ENCODE results near the gene SETD5. TPM values are rescaled to one million over a fixed set of nuclear protein-coding genes. Genes with fewer than 3 reads are reported as not detected.

Gene SETD5
- total and polyA plus RNA-seq, 2 of the 4 experiments (the other 2 are of a cell fraction), result 42.7 to 62.9 TPM

DNA sequence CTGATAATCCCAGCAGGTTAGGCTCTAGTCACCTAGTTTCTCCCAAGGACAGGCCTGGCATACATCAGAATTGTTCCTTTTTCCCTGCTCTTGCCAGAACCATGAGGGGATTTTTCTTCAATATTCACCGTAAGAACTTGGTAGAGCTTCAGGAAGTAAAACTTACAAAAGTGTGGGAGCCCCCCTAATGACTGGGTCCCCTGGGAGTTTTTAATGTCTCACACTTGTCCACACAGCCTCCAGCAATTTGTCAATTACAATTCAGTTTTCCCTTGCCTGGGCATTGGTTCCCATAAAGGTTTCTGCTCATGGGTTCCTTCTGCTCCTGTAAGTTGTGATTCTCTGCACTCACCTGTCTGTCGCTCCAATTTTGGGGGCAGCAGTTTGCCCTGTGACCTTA is 127.7 kb downstream of the SETD5 start:
- no CpG with 5 or more reads among the region's 2 CpGs for WGBS, 2 experiments (ENCODE audit: extremely low coverage in 2 of 2, insufficient read length in 1 of 2)
- in situ Hi-C loops (cut with MboI; ENCODE audit: low sequenced_read_pairs), result no loop called here
- H3K4me2 ChIP-seq (ENCODE audit: low read depth, low read length), result no peak overlapping the region

More for the DNA sequence above, 127.7 kb downstream of the SETD5 start:
- no peak overlapping the region for H2BK5ac ChIP-seq (ENCODE audit: low read depth, low read length, poor library complexity, severe bottlenecking)
- DNase-seq (no peak), ATAC-seq (ENCODE audit: low read depth) (no peak)
- no TSS peak for BruUV-seq (replicated peaks)
- H3K27ac ChIP-seq (ENCODE audit: insufficient read depth, low read length), result no peak overlapping the region
- CTCF ChIA-PET, result no interaction called here
- no peaks in the 10 kb centered on the region for H3K4me1 ChIP-seq (ENCODE audit: control insufficient read depth, insufficient read depth, low read length)
- H3K9ac ChIP-seq (ENCODE audit: low read depth, low read length), result no peak overlapping the region
- H3K4ac ChIP-seq (ENCODE audit: low read depth, low read length), result no peak overlapping the region
- peaks cover 1% of the 10 kb centered on the region; the same call in 1 of the 2 replicates for H3K27me3 ChIP-seq (ENCODE audit: control insufficient read depth, insufficient read depth, low read length)
- no peak overlapping the region for H3K4me3 ChIP-seq (ENCODE audit: insufficient read depth, low read depth, low read length)
- no peaks in the 10 kb centered on the region for H3K9me1 ChIP-seq (ENCODE audit: insufficient read depth, low read length)
- H3K18ac ChIP-seq (ENCODE audit: low read depth, low read length), result no peak overlapping the region
- H3K23ac ChIP-seq (ENCODE audit: low read depth, low read length), result no peak overlapping the region
- H2AK5ac ChIP-seq (ENCODE audit: low read depth, low read length), result no peak overlapping the region
- POLR2A ChIA-PET (ENCODE audit: unreplicated experiment), result no interaction called here
- no peaks in the 10 kb centered on the region for H3K36me3 ChIP-seq (ENCODE audit: control insufficient read depth, insufficient read depth, low read length)
- intact Hi-C loops (cut with micrococcal nuclease) (no loop called here), dilution Hi-C loops (cut with HindIII; ENCODE audit: low sequenced_read_pairs, unreplicated experiment) (no loop called here)
- H2BK20ac ChIP-seq (ENCODE audit: low read depth, low read length), result no peak overlapping the region
- no peak overlapping the region for H4K8ac ChIP-seq (ENCODE audit: low read depth in 2 of 2, low read length in 2 of 2)
- H4K20me1 ChIP-seq (ENCODE audit: insufficient read depth, low read length), result no peaks in the 10 kb centered on the region
- no peaks in the 10 kb centered on the region for H3K9me3 ChIP-seq (ENCODE audit: control insufficient read depth, insufficient read depth, low read length)
- H2BK15ac ChIP-seq (ENCODE audit: low read depth, low read length), result no peak overlapping the region
- no peak overlapping the region for H3K14ac ChIP-seq (replicated peaks; ENCODE audit: low read depth, low read length)
- H4K5ac ChIP-seq (ENCODE audit: low read depth, low read length), result no peak overlapping the region
- no peak overlapping the region for H3K56ac ChIP-seq (ENCODE audit: extremely low read depth, insufficient read depth, low read length)
- no peak overlapping the region for H2BK120ac ChIP-seq (ENCODE audit: low read depth, low read length)
- no peaks in the 10 kb centered on the region for H3K79me1 ChIP-seq (ENCODE audit: low read depth in 1 of 2, low read length in 2 of 2)
- no peak overlapping the region for H4K91ac ChIP-seq (ENCODE audit: insufficient read depth, low read depth, low read length)
- H2AK9ac ChIP-seq (replicated peaks; ENCODE audit: low read depth, low read length, poor library complexity), result no peak overlapping the region
- H2AFZ ChIP-seq (replicated peaks; ENCODE audit: low read length, poor library complexity), result no peak overlapping the region
- TF ChIP-seq NFE2L2 (IDR thresholded peaks at IDR 0.05; ENCODE audit: low read depth, low read length) (no peak), CHD1 (IDR thresholded peaks at IDR 0.05; ENCODE audit: low read depth, low read length) (no peak), MXI1 (IDR thresholded peaks at IDR 0.05; ENCODE audit: borderline replicate concordance, low read depth, low read length) (no peak), CEBPB (IDR thresholded peaks at IDR 0.05; ENCODE audit: low read depth, low read length) (no peak)

Other genes with a start within 250 kb of the SETD5 start
- gene SRGAP3, start 148.0 kb upstream of the SETD5 start, total RNA-seq (2012; rRNA removed), result 1.1 and 1.4 TPM in 2 replicates
- 0.68 and 0.77 TPM in 2 replicates for gene SRGAP3, start 148.0 kb upstream of the SETD5 start, polyA plus RNA-seq (2012; rRNA removed)
- gene THUMPD3, start 34.6 kb upstream of the SETD5 start, total RNA-seq (2012; rRNA removed), result 43.9 and 60.5 TPM in 2 replicates
- gene THUMPD3, start 34.6 kb upstream of the SETD5 start, polyA plus RNA-seq (2012; rRNA removed), result 22.3 and 28.2 TPM in 2 replicates
- gene LHFPL4, start 156.2 kb downstream of the SETD5 start, total RNA-seq (2012; rRNA removed), result not detected in 2 replicates
- not detected in 2 replicates for gene LHFPL4, start 156.2 kb downstream of the SETD5 start, polyA plus RNA-seq (2012; rRNA removed)

Data from IMR-90 (cell line).